Renal cortical epithelial cell (primary cell): Measurements from ENCODE around the gene PROS1. TPM values are rescaled to one million over a fixed set of nuclear protein-coding genes. Genes with fewer than 3 reads are reported as not detected.

Experiments
- DNase-seq: peaks from one replicate; pipeline ENCODE4 v3.0.0-alpha.2; 2011; ENCODE audit warnings: low read depth
- total RNA-seq: library from RNA; depleted of rRNA; stranded (reverse); fragments of >200 nt; gene quantifications from 2 replicates; pipeline ENCODE4 v1.2.3, GENCODE V29; 2014

Gene PROS1
- total RNA-seq: 23.3 and 60.3 TPM in 2 replicates

DNA sequence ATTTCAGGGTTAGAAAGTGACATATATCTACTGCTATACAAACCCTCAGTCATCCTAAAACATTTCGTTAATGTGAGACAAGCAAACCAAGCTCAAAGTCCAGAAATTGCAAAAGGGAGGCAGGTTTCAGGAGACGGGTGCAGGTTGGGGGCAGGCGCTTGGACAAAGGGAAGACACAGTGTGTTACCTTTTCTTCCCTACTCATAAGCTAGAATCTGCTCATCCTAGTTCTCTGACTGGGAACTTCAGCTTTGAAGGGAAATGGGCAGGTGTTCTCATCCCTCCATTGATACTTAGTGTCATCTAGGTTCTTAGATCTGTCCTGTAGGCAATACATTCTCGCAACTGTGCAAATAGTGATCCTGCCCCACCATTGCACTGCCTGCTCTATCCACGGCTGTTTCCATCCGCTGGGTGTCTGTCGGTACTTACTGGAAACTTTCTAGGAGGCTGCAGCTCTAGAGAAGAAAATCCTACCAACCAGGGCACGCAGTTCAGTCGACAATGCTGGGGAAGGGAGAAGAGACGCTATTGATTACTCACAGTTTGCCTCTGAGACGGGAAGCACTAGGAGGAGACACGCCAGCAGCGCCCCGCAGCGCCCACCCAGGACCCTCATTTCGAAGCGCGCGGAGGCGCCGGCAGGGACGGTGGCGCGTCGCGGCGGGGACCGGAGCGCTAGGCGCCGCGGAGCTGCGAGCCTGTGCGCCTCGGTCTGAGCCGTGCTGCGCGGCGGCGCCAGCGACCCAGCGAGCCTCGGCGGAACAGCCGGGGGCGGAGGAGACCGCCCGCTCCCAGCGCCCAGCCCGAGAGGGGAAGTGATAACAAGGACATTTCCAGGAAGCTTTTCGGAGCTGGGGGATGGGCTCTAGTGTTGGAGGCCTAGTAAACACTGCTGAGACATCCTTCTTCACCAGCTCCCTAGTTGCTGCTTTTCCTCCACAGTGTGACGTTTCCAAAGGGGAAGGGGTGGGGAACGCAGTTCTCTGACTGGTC, at the start of gene PROS1:
Gene PROS1 (minus strand): TSS at position 766 of the 996 bp plus-strand sequence. CDS start 147 bp downstream, at position 619.
- DNase-seq: peak; percentile 75

GRCh38 chr3:94020293-94020692, 46.6 kb upstream of the PROS1 start:
- no peak for DNase-seq

GRCh38 chr3:94019659-94020058, 46.0 kb upstream of the PROS1 start:
- no peak for DNase-seq

DNA sequence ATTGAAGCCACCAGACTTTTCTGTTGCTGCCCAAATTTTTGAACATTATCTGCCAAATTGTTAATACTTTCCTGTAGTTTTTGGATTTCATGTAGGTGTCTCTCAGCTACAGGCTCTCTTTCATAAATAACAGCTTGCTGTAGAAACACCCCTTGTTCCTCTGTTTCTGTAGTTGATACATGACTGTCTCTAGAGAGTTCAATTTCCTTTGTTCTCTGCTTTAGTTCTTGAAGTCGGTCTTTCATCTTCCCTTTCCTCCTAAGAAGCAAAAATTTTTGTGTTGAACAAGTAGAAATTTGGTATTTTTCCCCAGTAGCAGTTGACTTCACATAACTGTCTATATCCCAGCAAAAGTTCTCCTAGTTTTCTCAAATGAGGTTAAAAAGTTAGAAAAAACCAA, 41.3 kb upstream of the PROS1 start:
- no peak for DNase-seq

- no peak for DNase-seq
These were observed 38.5 kb upstream of the PROS1 start for GRCh38 chr3:94012185-94012584.

GRCh38 chr3:94011233-94011711, 37.6 kb upstream of the PROS1 start:
- no peak for DNase-seq

DNA sequence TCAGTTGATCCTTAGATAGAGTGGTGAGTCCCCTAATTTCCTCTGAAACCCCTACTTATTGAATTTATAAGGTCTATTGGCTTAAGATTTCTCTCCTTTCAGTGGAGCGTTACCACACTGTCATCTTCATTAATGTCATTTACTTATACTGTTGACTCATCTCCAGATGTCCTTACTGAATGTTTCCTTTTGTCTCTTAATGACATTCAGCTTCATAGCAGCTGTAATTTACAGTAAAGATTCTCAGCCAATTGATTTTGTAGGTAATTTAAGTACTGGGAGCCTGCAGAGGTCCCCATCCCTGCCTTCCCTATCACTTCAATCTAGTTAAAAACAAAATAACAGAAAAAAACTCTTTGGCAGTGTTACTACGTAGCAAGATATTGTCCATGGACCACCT, 35.9 kb upstream of the PROS1 start:
- DNase-seq: no peak

GRCh38 chr3:94008253-94008652, 34.6 kb upstream of the PROS1 start:
- no peak for DNase-seq

- DNase-seq: peak; percentile 81
These were observed 30.7 kb upstream of the PROS1 start for GRCh38 chr3:94004301-94004910.

- no peak for DNase-seq
These were observed 28.3 kb upstream of the PROS1 start for GRCh38 chr3:94001827-94002495.

DNA sequence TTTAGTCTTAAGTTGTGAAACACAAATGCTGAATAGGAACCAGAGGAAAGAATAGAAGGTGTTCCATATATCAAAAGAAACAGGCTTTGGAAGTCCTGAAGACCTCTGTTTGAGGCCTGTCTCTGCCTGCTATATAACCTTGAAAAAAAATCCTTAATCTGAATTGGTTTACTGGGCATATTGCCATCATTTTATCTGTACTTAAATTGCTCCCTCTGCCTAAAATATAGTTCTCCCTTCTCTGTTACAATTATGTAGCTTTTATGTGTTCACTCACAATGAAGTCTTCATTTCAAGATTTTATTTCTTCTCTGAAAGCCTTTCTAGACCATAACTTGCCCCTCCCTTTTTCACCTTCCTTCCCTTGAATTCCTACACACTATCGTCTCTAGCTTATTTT, 27.5 kb upstream of the PROS1 start:
- no peak for DNase-seq

DNA sequence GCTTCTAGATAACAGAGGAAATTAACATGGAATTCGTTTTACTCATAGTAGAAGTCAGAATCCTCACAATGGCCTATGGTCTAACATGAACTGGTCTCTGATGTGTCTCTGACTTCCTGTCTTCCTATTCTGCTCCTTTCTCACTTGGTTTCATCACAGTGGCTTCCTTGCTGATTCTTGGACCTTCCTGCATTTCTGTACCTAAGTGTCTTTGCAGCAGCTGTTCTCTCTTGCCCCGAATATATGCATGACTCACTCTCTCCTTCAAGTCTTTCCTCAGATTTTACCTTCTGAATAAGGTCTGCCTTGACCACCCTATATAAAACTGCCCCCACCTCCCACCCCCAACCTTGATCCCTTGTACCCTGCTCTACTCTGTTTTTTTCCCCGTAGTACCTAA, 20.4 kb upstream of the PROS1 start:
- DNase-seq: no peak

GRCh38 chr3:93992207-93992606, 18.5 kb upstream of the PROS1 start:
- DNase-seq: no peak

DNA sequence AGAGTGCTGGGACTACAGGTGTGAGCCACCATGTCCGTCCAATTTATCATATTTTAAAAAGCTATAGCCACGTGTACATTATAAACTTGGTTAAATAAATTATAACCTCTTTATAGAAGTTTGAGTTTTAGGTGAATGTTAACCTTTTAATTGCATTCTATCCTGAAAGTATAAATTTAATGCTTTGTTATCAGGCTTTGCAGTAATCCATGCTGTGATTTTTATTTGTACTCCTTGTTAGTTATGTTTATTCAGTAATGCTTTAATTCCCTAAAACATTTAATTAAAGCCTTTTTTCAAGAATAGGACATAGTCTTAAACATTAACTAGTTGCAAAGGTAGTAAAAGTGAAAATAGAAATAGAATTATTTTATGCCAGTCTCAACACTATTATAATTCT, 17.9 kb upstream of the PROS1 start:
- DNase-seq: no peak

GRCh38 chr3:93989241-93989640, 15.5 kb upstream of the PROS1 start:
- DNase-seq: no peak

- DNase-seq: no peak
These were observed 15.1 kb upstream of the PROS1 start for GRCh38 chr3:93988764-93989163.

DNA sequence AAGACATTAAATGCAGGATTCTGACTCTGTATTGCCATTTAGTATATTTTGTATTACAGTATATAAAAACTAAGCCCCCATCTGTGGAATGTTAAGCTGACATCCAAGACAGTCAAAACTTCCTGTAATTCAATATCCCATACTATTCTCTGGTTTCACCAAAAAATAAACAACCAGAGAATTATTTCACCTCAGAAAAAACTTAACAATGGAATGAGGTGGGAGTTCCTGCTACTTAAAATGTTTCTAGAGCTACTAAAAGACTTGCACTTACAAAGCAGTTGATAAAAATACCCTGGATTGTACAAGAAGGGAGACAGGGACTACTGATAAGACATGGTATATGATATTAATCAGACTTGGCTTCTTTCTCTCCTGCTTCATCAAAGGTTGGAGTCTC, 14.6 kb upstream of the PROS1 start:
- DNase-seq: no peak

- no peak for DNase-seq
These were observed 10.9 kb upstream of the PROS1 start for GRCh38 chr3:93984618-93985017.

GRCh38 chr3:93983408-93983807, 9.7 kb upstream of the PROS1 start:
- DNase-seq: no peak

DNA sequence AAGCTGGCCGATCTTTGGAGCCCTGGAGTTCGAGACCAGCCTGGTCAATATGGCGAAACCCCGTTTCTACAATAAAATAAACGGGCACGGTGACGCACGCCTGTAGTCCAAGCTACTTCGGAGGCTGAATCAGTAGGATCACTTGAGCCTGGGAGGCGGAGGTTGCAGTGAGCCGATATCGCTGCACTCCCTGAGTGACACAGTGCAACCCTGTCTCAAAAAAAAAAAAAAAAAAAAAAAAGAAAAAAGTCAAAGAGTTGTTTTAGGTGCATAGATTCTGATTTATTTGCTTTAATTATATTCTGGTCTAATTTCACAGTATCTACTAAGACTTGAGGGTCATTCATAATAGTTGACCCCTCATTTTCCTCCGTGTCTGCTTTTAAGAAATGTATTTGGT, 8.0 kb upstream of the PROS1 start:
- no peak for DNase-seq

DNA sequence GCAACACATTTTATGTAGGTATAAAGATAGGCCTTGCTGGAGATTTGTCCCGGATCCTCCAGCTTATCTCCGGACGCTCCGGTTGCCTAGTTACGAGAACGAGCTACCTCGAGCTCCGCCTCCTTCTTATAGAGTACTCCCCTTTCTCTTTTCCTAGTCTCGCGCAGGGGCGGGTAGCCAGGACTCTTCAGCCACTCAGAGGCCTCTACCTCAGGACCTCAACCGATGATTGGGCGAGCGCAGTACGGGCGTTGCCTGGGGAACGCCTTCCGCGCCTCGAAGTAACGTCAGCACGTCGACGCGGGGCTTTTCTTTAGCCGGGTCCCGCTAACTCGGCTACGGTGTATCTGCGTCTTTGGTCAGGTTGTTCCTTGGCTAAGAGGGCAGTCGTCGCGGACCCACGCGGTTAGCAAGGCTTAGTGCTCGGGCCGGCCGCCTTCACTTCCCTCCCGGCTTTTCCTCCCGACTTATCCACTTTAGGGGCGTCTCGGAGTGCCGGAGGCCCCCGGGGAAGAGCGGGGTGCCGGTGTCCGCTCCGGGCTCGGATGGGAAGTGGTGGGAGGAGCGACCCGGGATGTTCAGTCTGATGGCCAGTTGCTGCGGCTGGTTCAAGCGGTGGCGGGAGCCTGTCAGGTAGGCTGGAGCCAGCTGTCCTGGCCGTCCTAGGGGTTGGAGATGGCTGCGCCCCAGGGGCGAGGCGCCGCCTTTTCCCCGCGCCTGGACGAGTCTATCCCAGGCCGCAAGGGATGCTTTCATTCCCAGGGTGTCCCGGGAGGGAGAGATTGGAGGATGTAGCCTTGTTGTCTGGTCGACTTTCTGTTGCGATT, 6.4 kb upstream of the PROS1 start, which contains the start of gene ARL13B:
Gene ARL13B (plus strand): TSS at position 306 of the 827 bp plus-strand sequence. CDS start 269 bp downstream, at position 575.
- DNase-seq: peak; percentile 96
